GOT3 (cell line): ENCODE data around the gene ADPRHL1.

ENCODE experiments used
- DNase-seq: peaks from one replicate; lab custom pipeline; 2025; ENCODE audit warnings: mixed read lengths; lab: John Stamatoyannopoulos, UW

ADPRHL1 gene

DNA sequence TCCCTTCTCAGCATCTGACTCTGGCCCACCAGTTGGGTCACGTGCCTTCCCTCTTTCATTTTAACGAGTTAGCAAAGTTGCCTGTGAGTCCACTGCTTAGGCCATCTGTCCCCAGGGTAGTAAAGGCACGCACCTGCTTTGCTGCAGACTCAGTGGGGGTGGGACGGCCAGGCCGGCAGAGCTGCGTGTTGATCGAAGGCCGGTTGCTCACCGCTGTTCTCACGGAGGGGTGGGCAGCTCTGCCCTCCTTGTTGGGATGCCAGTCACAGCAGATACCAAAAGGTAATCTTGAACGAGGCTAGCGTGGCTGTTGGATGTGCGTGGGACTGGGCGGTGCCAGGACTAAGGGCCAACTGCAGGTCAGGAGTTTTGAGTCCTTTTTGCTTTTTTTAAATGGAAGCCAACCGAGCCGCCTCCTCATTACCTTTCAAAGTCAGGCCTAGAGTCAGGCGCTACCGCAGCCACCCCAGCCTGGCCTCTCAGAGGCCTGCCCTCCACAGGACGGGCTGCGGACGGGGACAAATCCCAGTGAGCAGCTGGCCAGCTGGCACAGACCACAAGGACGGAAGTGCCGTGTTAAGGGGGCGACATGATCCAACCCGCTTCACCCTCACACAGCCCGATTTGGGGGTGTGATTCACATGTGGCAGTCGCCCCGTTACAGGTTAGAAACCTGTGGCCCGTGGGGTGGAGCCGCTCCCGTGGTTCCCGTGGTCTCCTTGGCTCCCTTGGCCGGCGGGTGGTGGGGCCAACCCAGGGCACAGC, 20.6 kb downstream of the ADPRHL1 start:
- no peak for DNase-seq

DNA sequence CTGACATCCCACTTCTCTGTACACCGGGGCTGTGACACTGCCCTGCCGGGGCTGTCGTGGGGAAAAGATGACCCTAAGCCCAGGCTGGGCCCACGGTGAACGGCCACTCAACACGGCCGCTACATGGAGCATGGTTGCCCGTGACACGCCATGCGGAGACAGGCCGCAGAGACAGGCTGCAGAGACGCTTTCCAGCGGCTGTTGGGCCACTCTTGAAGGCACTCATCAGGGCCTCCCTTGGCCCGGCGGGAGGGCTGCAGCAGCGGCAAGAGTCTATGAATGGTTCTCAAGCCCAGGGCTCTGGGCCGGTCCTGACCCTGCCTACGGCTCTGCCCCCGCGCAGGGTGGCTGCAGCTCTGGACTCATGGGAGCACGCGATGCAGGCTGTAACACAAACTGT, 22.1 kb downstream of the ADPRHL1 start:
- no peak for DNase-seq

DNA sequence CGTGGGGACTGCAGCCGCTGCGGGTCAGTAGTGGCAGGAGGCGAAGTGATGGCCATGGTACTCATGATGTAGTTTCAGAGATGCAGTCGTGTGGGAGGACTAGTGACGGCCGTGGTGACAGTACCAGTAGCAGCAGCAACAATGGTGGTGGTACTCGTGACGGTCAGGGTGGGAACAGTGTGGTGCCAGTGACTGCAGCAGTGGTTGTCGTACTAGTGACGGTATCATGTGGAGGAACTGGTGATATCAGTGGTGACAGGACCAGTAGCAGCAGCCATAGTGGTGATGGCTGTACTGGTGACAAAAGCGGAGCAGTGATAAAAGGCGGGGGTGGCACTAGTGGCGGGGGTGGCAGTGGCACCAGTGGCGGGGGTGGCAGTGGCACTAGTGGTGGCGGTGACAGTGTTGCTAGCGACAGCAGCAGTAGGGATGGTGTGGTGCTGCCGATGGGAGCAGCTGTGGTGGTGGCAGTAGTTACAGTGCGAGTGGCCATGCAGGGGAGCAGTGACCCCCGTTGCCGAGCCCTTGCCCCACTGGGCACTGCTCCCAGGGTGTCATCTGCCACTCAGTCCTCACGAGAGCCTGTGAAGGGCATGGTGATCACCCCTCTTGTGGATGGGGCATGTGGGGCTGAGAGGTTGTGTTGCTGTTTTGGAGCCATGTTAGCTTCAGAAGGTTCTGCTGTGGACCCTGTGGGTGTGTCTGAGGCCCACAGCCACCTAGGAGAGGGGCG, 22.7 kb downstream of the ADPRHL1 start:
- DNase-seq, result no peak

DNA sequence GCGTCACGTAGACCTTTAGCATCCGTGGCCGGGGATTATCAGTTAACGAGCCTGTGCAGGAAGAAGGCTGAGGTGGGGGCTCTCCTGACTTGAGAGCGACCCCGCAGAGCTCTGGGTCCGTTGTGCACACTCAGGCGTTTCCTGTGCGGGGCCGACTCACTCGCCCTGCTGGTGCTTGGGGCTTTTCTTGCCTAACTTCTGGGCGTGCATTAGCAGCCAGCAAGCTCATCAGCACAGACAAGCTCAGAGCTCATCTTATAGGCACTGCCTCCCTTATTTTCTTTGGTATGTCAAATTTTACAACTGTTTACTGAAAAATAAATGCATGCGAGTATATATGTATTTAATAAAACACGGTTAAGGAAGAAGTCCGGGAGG, 23.7 kb downstream of the ADPRHL1 start:
- no peak for DNase-seq

DNA sequence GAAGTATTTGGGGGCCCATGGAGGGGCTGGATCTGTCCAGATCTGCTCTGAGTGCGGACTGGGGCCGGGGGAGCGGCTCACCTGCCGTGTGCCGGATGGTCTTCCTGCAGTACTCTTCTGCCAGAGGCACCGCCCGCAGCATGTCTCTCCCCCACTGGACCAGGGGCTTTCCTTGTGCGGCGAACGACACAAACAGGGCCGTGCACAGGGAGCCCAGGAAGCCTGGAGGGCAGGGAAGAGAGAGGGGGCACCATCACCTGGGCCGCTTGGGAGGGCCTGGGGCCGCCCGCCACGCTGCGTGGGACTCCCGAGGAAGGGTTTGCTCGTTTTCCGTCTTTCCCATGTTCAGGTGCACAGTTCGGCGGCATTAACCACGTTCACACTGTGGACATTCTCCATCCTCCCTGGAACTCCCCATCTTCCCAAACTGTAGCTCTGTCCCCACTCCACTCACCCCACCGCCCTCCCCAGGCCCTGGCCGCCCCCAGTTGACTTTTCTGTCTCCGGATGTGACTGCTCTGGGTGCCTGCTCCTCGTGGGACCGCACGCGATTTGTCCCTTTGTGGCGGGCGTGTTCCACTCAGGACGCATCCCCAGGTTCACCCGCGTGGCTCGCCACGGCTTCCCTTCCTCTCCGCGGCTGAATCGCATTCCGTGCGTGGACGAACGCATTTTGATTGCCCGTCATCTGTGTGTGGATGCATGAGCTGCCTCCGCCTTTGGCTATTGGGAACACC, 24.2 kb downstream of the ADPRHL1 start:
- no peak for DNase-seq

DNA sequence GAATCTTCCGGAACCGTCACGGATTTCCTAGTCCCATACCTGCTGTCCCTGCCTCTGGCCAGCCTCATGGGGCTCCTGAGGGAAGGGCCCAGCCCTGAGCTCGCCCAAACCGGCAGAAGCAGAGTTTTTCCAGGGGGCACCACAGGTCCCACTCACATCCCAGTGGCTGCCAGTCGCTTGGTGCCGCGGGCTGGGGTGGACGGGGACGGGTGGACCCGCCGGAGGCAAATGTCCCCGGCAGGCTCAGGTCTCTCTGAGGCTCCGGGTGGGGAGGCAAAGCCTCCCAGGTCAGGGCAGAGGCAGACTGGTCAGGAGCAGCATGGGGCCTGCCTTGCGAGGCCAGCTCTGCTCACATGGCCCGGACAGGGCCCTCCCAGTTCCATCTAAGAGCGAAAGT, 24.8 kb downstream of the ADPRHL1 start:
- no peak for DNase-seq

DNA sequence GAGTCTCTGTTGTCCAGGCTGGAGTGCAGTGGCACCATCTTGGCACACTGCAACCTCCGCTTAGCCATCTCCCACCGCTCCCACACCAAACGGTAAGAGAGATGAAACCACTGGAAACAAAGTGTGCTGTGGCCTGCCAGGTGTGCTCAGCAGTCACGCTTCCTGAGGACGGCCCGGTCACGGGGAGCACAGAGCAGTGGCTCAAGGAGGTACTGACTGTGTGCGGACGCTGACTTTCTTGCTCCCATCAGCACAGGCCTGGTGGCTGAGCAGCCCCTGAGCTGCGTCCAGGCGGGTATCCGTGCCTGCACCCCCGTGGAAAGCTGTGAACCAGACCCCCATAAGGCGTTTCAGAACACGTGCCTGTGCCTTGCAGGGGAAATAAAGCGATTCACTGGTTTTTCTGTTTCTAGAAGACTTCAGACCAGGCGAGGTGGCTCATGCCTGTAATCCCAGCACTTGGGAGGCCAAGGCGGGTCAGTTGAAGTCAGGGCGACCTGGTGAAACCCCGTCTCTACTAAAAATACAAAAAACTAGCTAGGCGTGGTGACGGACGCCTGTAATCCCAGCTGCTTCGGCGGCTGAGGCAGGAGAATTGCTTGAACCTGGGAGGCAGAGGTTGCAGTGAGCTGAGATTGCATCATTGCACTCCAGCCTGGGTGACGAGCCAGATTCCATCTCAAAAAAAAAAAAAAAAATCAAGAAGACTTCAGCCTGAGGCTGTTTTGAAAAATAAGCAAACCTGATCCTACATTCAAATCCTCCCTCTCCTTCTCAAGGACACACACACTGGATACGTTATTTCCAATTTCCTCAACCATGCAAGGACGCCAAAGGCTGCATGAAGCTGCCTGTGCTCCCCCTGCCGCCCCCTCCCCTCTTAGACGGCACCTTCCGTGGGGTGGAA, 25.5 kb downstream of the ADPRHL1 start:
- no peak for DNase-seq

DNA sequence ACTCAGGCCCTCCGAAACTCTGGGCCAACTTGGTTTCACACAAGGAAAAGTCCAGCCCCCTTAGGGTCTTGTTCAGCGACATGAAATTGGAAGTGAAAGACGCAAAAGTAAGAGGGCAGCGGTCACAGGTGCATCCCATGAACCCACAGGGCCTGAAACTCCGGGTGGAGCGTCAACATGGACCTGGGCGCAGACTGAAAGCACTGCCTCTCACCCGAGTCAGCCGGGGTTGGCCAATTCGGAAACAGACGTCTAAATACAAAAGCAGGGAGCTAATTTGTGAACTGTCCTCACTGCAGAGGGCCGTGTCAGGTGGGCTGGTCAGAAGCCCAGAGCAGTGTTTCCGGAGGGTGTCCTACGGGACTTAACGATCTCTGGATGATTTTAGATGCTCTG, 26.7 kb downstream of the ADPRHL1 start:
- no peak for DNase-seq

DNA sequence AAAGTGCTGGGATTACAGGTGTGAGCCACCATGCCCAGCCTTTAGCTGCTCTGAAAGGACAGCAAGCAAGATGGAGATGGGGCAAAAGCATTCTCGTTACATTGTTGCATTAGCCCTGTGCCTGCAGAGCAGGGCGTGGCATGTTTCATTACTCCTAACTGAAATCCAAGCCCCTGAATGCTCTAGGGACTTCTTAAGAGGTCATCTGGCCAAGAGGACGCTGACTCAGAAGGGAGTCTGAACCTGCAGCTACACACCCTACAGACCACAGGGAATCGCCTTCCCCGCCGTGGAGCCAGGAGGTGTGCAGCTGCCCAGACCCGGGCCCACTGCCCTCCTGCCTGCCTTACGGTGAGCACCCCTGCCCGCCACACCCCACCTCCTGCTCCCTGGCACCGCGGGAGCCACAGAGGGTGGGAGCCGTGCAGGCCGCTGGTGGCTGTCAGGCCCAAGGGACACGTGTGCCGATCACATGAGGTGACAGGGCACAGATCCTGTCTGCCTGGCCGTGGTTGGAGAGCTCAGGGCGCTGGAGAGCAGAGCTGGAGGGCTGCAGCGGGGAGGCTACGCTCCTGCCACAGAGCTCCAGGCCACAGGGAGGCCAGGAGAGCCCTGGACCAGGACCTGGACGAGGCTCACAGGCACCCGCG, 27.2 kb downstream of the ADPRHL1 start:
- DNase-seq, result no peak

DNA sequence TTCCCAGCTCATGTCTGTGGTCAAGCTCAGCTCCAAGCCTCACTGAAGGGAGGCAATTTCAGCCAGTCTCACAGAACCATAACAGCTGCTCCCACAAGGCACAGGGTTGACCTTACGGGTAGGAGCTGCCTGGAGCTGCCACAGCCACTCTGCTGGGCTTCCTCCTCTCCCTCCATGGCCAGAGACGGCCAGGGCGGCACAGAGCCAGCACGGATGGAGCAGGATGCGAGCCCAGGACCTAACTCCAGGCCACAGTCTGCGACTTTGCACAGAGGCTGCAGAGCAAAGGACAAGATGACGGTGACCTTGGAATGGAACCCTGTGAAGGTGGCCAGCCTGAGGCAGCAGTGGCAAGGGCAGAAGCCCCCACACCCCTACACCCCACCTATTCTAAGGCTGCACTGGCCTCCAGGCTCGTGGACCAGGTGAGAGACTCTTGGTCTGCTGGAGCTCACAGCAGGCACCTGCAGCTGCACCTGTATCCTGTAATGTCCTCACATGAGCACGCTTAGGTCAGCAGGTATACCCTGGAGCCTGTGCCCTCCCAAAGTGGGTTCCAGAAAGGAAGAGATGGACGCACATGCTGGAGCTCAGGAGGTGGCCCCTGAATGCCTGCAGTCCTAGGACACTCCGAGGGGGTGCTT, 29.6 kb downstream of the ADPRHL1 start:
- DNase-seq, result no peak

DNA sequence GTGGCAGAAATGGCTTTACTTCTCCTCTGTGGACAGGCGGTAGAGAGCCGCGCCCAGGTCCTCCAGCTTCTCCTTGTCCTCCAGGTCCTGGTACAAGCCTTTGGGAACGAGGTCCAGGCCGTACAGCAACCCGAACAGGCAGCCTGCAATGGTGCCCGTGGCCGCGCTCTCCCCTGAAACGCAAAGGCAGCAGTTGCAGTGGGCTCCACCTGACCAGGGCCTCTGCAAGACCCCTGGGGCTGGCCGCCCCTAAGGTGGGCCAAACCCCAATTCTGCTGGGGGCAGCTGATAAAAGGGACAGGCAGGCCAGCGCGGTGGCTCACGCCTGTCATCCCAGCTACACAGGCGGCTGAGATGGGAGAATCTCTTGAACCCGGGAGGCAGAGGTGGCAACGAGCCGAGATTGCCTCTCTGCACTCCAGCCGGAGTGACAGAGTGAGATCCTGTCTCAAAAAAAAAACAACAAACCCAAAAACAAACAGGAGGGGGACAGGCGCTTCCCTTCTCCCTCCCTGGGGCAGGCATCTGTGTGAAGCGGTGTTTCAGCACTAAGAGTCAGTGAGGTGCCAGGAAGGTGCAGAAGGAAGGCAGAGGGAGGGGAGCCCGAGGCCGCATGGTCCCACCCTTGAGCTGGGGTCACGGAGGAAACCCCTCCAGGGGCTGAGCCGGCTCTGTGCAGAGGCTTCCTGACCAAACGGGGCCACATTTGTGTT, 30.3 kb downstream of the ADPRHL1 start:
- no peak for DNase-seq

DNA sequence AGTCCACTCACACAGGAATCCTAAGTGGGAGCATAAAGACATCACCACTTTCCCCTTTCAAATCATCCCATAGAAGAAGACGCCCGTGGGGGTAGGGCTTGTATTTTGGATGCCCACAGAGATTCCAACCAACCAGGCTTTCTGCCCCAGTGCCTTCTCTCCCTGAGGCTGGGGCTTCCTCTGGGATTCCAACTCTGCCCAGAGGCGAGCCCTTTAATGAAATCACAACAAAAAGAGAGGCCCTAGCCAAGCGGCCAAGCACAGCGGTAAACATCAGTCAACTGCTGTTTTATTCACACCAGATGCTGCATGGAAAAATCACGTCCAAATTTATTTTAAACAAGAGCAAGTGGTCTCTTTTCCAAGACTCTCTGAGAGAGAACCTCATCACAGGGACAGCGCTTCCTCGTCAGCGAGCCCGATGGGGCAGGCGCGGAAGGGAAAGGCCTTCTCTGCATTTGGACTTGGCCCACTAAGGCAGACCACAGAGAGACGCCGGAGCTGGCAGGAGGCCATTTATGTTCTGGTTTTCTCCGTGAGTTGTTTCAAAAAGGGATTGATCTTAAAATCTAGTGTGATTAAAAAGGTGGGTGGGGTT, 31.5 kb downstream of the ADPRHL1 start:
- DNase-seq, result no peak

DNA sequence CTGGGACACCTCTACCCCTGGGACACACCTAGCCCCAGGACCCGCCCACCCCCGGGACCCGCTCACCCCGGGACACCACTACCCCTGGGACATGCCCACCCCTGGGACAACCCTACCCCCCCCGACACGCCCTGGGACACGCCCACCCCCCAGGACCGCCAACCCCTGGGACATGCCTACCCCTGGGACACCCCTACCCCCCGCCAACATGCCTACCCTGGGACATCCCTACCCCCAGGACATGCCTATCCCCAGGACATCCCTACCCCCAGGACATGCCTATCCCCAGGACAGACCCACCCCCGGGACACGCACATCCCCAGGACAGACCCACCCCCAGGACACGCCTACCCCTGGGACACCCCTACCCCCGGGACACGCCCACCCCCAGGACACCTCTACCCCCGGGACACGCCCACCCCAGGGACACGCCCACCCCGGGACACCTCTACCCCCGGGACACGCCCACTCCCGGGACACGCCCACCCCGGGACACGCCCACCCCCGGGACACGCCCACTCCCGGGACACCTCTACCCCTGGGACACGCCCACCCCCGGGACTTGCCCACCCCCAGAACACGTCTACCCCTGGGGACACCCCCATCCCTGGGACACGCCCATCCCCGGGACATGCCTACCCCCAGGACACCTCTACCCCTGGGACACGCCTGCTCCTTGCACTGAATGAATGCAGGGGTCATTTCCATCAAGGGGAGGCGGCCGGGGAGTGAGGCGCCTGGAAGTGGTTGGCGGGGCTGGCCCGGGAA, 32.3 kb downstream of the ADPRHL1 start:
- DNase-seq, result no peak

DNA sequence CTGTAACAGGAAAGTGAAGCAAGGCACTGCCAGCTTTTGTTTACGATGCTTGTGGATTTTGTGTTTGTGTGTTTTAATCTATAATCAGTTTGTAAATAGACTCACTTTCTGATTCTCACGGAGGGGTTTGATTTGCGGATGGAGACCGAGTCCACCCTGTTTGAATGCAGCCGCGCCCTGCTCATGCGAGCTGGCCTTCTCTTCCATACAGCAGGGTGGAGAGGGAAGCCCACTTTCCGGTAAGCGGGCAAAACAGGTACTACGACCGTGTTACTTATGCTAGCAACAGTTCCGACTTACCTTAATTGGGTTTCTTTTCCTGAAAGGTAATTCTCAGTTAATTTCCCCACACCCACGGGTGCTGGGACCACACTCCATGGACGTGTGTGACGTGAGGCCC, 33.1 kb downstream of the ADPRHL1 start:
- no peak for DNase-seq

DNA sequence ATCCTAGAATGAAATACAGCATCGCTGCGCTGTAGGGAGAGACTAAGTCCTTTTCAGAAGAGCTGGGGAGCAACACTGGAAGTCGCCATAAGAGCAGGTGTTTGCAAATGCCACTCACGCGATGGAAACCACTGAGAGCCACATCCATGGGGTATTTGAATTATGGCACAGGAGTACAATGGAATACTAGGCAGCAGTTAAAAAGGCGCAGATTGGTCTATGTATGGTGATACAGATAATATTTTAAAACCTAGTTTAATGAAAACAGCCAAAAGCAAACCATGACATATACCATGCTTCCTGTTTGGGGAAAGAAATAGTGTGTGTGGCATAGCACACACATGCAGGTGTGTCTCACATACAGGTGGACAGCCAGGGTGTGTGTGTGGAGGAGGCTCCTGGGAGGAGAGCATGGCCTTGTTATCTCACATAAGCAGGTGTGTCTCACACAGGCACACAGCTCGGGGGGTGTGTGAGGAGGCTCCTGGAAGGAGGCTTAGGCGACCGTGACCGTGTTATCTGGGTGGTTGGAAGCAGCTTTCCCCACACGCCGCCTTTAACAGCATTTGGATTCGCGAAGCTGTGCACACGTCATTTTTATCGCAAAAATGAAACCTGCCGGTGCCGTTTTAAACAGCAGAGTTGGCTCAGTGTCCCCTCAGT, 33.6 kb downstream of the ADPRHL1 start:
- no peak for DNase-seq

DNA sequence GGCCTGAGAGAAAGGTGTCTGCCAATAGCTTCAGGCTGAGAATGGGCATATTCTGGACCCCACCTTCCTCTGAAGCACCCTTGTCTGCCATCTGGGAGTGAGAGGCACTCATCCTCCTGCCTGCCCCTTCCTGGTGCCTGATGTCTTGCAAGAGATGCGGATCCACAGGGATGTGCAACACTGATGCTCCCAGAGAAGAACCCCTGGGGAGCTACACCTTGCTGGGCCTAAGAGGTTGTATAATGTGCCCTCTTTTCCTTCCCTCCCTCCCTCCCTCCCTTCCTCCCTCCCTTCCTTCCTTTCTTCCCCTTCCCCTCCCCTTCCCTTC, 34.6 kb downstream of the ADPRHL1 start:
- no peak for DNase-seq

DNA sequence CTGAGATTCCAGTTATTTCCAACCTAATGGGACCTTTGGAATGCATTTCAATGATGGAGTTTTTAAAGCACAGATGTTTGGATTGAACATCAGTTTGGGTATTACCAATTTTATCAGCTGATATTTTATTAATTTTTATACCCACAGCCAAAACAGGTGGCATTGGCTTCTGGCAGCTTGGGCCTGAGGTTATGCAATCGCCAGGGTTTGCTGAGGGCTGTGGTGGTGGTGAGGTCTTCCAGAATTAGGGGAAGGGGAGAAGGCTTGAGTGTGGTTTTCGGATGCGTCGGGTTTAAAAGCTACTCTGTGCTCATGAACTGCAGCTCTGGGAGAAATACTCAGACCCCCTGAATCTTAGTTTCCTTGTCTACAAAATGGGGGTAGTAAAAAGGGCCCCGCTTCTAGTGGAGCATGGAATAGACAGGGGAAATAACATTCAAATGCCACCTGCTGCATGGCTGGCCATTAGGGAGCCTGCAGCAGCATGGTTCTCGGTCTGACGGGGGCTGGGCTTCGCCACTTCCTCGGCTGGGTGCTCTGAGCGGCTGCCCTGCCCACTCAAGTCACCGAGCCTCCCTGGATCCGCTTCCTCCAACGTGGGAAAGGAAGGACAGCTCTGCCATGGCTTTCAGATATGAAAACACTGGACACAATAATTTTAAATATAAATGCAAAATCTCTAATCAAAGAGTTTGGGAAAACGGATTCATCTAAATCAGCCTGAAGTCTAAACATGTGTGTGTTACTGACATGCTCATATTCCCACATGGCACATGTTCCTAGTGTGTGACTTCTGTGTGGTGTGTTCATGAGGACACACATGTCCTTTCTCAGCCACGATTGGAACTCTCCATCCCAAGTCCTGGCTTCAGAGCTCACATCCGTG, 35.2 kb downstream of the ADPRHL1 start:
- DNase-seq, result no peak
